Right ventricle myocardium inferior (tissue), 1 donor: ENCODE data around the gene NR1H2. TPM values are rescaled to one million over a fixed set of nuclear protein-coding genes. Genes with fewer than 3 reads are reported as not detected.

ENCODE experiments used
- ATAC-seq: fragments of 200-7000 bp; cut with Tn5 transposase; one replicate; pipeline ENCODE4 v1.9.1; 2020; ENCODE audit warnings: mild to moderate bottlenecking, moderate library complexity
- DNase-seq: peaks from one replicate; pipeline ENCODE4 v3.0.0; 2021; ENCODE audit errors: missing footprints
- intact Hi-C: fragments of 100-400 bp; cut with DNase I; formaldehyde crosslinking; loops from one replicate; pipeline ENCODE4 v1.11.0; 2022
- total RNA-seq: library from RNA; stranded (reverse); fragmentation: NEBNext Ultra II Directional; extraction: Animal tissue kit (Norgen Biotek cat#: 25700); gene quantifications from one replicate; pipeline ENCODE4 v1.2.1, GENCODE V29; 2021
- donor health status: DM: no; HTN: yes; CAD: no; lungs with severe emphysema.

NR1H2 gene
- total RNA-seq, 1 donor from 2014 or later = 69.5 TPM

GRCh38 chr19:50431343-50432220, 55.3 kb downstream of the NR1H2 start:
- intact Hi-C loops = loop anchor here (5.0 kb wide), 1 partner anchor 54 kb away; the partner anchor contains the start of gene NR1H2
- DNase-seq (peak; percentile 92), ATAC-seq (peak; percentile 90)

- DNase-seq (no peak), ATAC-seq (no peak)
- intact Hi-C loops = loop anchor here (5.0 kb wide), 1 partner anchor 55 kb away; the partner anchor contains the start of gene NR1H2
These were observed 56.2 kb downstream of the NR1H2 start, which contains the start of gene MYBPC2 for GRCh38 chr19:50432221-50433028. Gene MYBPC2 (plus strand): TSS chr19:50432892. CDS start chr19:50432954, 62 bp downstream.

Other genes with a start within 250 kb of the NR1H2 start
- not detected for gene IZUMO2, start 213.2 kb upstream of the NR1H2 start, total RNA-seq
- gene MYH14, start 172.8 kb upstream of the NR1H2 start, total RNA-seq = 99.3 TPM
- 1.7 TPM for gene KCNC3, start 47.1 kb upstream of the NR1H2 start, total RNA-seq
- gene NAPSA, start 10.8 kb upstream of the NR1H2 start, total RNA-seq = 0.27 TPM
- 10.8 TPM for gene POLD1, start 7.9 kb downstream of the NR1H2 start, total RNA-seq
- not detected for gene SPIB, start 42.5 kb downstream of the NR1H2 start, total RNA-seq
- 0.08 TPM for gene MYBPC2, start 56.4 kb downstream of the NR1H2 start, total RNA-seq
- 78.0 TPM for gene EMC10, start 100.0 kb downstream of the NR1H2 start, total RNA-seq
- gene GARIN5A, start 100.4 kb downstream of the NR1H2 start, total RNA-seq = 2.2 TPM
- 43.7 TPM for gene JOSD2, start 134.7 kb downstream of the NR1H2 start, total RNA-seq
- not detected for gene ASPDH, start 137.5 kb downstream of the NR1H2 start, total RNA-seq
- 0.92 TPM for gene LRRC4B, start 192.0 kb downstream of the NR1H2 start, total RNA-seq